Heart right ventricle (tissue), 16 donors: ENCODE measurements around the gene LRRC8C. TPM values are rescaled to one million over a fixed set of nuclear protein-coding genes. Genes with fewer than 3 reads are reported as not detected.

Experiments
- ATAC-seq, 8 donors: fragments of 200-7000 bp; cut with Tn5 transposase; one replicate each; pipeline ENCODE4 v1.9.1; 2020; ENCODE audit warnings: mild to moderate bottlenecking in 8 of 8, moderate library complexity in 8 of 8, moderate number of reproducible peaks in 1 of 8
- DNase-seq, 2 donors: peaks; one replicate each; pipeline ENCODE4 v3.0.0-alpha.2; 2020
- H3K27ac ChIP-seq, 10 donors: fragments of 200-600 bp; sonication (generic) in 2 of 10; one replicate each; pipeline versions ENCODE4 v1.5.0 to v1.8.0; 2020 to 2022; ENCODE audit warnings: mild to moderate bottlenecking in 3 of 10
- H3K27me3 ChIP-seq, 7 donors: fragments of 200-600 bp; one replicate each; pipeline ENCODE4 v1.8.0; 2021 to 2022; ENCODE audit warnings: mild to moderate bottlenecking in 2 of 7
- H3K36me3 ChIP-seq, 9 donors: fragments of 200-600 bp; sonication (generic) in 1 of 9; one replicate each; pipeline versions ENCODE4 v1.5.0 to v1.8.0; 2020 to 2022; ENCODE audit warnings: mild to moderate bottlenecking in 2 of 9
- H3K4me1 ChIP-seq, 9 donors: fragments of 200-600 bp; sonication (generic) in 1 of 9; one replicate each; pipeline versions ENCODE4 v1.5.0 to v1.8.0; 2020 to 2022; ENCODE audit warnings: mild to moderate bottlenecking in 4 of 9
- H3K4me3 ChIP-seq, 10 donors: fragments of 200-600 bp; sonication (generic) in 2 of 10; one replicate each; pipeline versions ENCODE4 v1.5.0 to v1.8.0; 2020 to 2022; ENCODE audit warnings: mild to moderate bottlenecking in 7 of 10, moderate library complexity in 2 of 10
- H3K9me3 ChIP-seq, 11 donors: fragments of 200-600 bp in 10 of 11; sonication (generic) in 2 of 11; one replicate each; pipeline versions ENCODE4 v1.5.0 to v1.8.0; 2013 to 2022; ENCODE audit warnings: mild to moderate bottlenecking in 2 of 11, control low read depth in 1 of 11, moderate library complexity in 1 of 11
- WGBS, 2 donors: extraction: QIAGEN DNeasy Blood & Tissue Kit; methylation state at CpG; one replicate each; pipeline ENCODE4 v1.1.7; 2013; ENCODE audit warnings: inconsistent platforms in 1 of 2; 5-methylcytosine and 5-hydroxymethylcytosine counted together
- intact Hi-C, 10 donors: fragments of 100-400 bp; cut with DNase I; formaldehyde crosslinking; loops; one replicate each; pipeline versions ENCODE4 v1.11.1 to v1.14.2; 2022
- polyA plus RNA-seq, 2 donors: library from polyadenylated mRNA; stranded (reverse); fragments of 200-250 nt; gene quantifications; one replicate each; pipeline ENCODE4 v1.2.3, GENCODE V29; 2013
- total RNA-seq, 10 donors: library from RNA; stranded (reverse); fragmentation: NEBNext Ultra II Directional in 3 of 10; extraction: Animal tissue kit (Norgen Biotek cat#: 25700) in 3 of 10; gene quantifications; one replicate each; pipeline versions ENCODE4 v1.2.1 to v1.2.4, GENCODE V29; 2021 to 2023
- TF ChIP-seq, protein P1 (sequence below), 9 donors: fragments of 200-600 bp; sonication (generic) in 2 of 9; IDR thresholded peaks; one replicate each; pipeline versions ENCODE4 v1.5.0 to v1.8.0; 2021 to 2022; ENCODE audit warnings: antibody characterized with exemption in 9 of 9, mild to moderate bottlenecking in 5 of 9, moderate library complexity in 1 of 9
- donor health status: Arrhythmogenic right ventricular cardiomyopathy.
- donor health status: ischemic (EF 13 %, LVEDD 7.1; RV severe dilation, severe dysfunction).
- donor health status: healthy with polysubstance abuse.
- donor health status: DM: no; HTN: yes; CAD: no.
- donor health status: DM: no; HTN: no; CAD: no.
- donor health status: ischemic (EF 25% LVEDD 6.9; RV normal size, moderate dysfunction).
- donor health status: ischemic (EF 25% LVEDD 5.7; RV mildly dilated, moderate dysfunction).
- donor health status: healthy.
- donor health status: DM: yes; HTN: yes; CAD: no.
- donor health status: Ischemic cardiomyopathy.
- donor health status: ischemic (EF 35%, LVEDD 5.7; RV mildly dilated, moderate dysfunction).
- donor health status: nonischemic (EF 11% LVEDD 7.7; RV severe dilation, severe dysfunction).
- donor health status: DM: yes; HTN: yes; CAD: no.
- donor health status: PGD.
- donor health status: ischemic (EF 29% LVEDD 5.4; RV normal size, mild dysfunction).
- donor health status: nonischemic (EF 23%, LVEDD 6.1; RV moderate dilation, normal function).

Gene LRRC8C
- total and polyA plus RNA-seq, 12 donors: 3.7 to 12.3 (median 8.2) TPM

DNA sequence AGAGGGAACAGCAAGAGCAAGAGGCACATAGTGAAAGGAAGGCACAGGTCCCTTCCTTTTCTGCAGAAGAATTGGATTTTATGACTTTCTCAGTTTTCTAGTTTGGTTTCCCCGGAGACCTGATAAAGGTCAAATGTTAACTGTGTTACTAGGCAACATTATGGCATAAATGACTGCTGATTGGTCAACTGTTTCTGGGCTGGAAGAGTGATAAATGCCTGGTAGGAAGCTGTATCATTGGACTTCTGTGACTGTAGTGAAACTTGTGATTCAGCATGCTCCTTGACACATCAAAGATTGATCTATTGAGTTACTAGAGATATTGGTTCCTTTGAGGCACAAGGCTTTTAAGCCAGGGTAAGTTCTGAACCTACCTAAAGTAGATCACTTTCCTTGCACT, 55.7 kb downstream of the LRRC8C start:
- intact Hi-C loops: no loop called here
- WGBS, 2 donors: 74 to 86% methylated on average over 1 of the region's 1 CpG
- Histone ChIP-seq H3K36me3 (peaks cover 0 to 46% (median 17%) of the 10 kb centered on the region in 9 donors), H3K4me3 (no peak overlapping the region), H3K9me3 (no peaks in the 10 kb centered on the region), H3K27me3 (no peaks in the 10 kb centered on the region), H3K4me1 (peaks cover 0 to 43% (median 23%) of the 10 kb centered on the region in 9 donors), H3K27ac (no peak overlapping the region)
- ATAC-seq (no peak), DNase-seq (no peak)
- TF ChIP-seq, protein P1, sequence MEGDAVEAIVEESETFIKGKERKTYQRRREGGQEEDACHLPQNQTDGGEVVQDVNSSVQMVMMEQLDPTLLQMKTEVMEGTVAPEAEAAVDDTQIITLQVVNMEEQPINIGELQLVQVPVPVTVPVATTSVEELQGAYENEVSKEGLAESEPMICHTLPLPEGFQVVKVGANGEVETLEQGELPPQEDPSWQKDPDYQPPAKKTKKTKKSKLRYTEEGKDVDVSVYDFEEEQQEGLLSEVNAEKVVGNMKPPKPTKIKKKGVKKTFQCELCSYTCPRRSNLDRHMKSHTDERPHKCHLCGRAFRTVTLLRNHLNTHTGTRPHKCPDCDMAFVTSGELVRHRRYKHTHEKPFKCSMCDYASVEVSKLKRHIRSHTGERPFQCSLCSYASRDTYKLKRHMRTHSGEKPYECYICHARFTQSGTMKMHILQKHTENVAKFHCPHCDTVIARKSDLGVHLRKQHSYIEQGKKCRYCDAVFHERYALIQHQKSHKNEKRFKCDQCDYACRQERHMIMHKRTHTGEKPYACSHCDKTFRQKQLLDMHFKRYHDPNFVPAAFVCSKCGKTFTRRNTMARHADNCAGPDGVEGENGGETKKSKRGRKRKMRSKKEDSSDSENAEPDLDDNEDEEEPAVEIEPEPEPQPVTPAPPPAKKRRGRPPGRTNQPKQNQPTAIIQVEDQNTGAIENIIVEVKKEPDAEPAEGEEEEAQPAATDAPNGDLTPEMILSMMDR (IDR thresholded peaks at IDR 0.05): no peak

DNA sequence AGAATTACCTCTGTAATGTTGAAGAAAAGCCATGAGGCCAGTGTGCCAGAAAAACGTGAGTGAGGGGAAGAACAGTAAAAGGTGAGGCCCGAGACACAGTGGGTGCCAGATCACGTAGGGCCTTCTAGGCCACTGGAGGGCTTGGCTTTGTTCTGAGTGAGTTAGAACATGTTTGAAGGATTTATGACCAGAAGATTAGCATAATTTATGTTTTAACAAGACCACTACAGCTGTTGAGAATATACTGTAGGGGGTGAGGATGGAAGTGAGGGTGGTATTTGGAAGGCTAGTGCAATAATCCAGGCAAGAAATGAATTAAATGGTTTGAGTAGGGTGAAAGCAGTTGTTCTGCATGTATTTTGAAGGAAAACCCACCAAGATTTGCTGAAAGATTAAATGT, 56.3 kb downstream of the LRRC8C start:
- Histone ChIP-seq H3K4me3 (no peak overlapping the region), H3K9me3 (no peaks in the 10 kb centered on the region), H3K27ac (no peak overlapping the region), H3K4me1 (peaks cover 2 to 49% (median 29%) of the 10 kb centered on the region in 9 donors), H3K27me3 (no peaks in the 10 kb centered on the region), H3K36me3 (peaks cover 0 to 44% (median 17%) of the 10 kb centered on the region in 9 donors)
- TF ChIP-seq, protein P1 (IDR thresholded peaks at IDR 0.05): no peak
- no peak for DNase-seq
- 97% methylated on average over 3 of the region's 3 CpGs for WGBS, 2 donors
- no peak for ATAC-seq
- intact Hi-C loops: no loop called here

DNA sequence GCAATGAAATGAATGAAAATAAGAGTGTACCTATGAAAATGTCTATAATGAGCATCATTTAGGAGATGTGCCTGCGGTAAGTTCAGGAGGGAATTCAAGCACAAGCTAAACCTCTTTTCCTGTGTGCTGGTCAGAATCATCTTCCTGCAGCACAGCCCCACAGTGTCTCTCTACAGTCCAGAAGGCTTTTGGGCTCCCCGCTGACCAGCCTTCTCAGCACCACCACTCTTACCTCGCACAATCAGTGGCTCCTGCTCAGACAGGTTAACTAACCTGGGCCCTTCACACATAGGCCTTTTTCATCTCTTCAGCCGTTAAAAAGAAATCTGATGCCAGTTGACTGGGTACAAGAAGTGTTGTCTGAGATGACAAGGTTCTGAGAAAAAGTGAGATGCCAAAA, 57.7 kb downstream of the LRRC8C start:
- H3K4me1 ChIP-seq: peaks cover 2 to 60% (median 41%) of the 10 kb centered on the region in 9 donors
- no peak for ATAC-seq
- no peaks in the 10 kb centered on the region for H3K9me3 ChIP-seq
- TF ChIP-seq, protein P1 (IDR thresholded peaks at IDR 0.05): no peak
- H3K36me3 ChIP-seq: peaks cover 0 to 44% (median 17%) of the 10 kb centered on the region in 9 donors
- intact Hi-C loops: loop anchor here in 6 of 10 donors (5.0 to 10.0 kb wide), 3 partner anchors 56 to 72 kb away; partner anchors contain the start of gene LRRC8C (in 6 of the 6)
- DNase-seq: no peak
- no peaks in the 10 kb centered on the region for H3K27me3 ChIP-seq
- 86 to 88% methylated on average over 4 of the region's 4 CpGs for WGBS, 2 donors
- H3K4me3 ChIP-seq: no peak overlapping the region
- no peak overlapping the region for H3K27ac ChIP-seq

DNA sequence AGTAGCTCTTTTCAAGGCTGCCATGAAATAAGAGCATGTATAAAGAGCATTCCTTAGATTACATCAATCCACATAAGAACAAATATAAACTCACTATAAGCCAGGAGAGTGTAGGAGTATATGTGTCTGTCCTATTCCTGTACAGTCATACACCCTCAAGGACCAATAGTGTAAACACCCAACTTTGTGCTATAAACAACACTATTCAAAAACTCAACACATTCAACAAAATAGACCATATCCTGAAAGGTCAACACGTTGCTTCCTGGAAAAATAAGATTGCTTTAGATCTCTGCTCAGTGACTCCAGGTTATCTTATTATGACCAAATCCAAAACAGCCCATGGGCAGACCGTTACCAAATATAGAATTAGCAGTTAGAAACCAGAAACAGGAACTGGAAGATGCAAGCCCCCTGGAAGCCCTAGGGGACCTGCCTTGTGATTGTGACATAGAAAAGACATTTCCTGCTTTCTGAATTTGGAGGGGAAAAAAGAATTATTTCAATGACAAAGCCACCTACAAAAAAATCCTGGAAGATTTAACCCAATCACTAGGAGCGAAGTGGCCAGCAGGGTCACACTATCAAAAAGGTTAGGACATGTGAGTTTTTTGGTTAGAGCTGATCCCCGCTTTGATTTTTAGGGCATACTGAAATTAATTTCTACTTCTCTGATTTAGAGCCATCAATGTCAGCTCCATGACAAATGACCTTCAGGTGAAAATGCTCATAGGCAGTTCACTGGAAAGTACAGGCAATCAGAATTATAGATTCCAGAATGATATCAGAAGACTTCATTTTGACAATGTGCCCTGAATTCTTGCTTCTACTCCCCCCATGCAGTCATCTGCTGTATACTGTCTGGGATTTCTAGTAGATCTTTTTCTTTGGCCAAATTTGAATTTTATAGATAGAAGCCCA, 59.9 kb downstream of the LRRC8C start:
- no peaks in the 10 kb centered on the region for H3K9me3 ChIP-seq
- H3K27ac ChIP-seq: peak overlapping the region in 9 of 10 donors; percentile 14 to 77 (median 68)
- no peak overlapping the region for H3K4me3 ChIP-seq
- peaks cover 2 to 77% (median 64%) of the 10 kb centered on the region in 9 donors for H3K4me1 ChIP-seq
- DNase-seq (peak in 1 of 2 donors; percentile 61), ATAC-seq (peak; percentile 73 to 91 (median 80))
- intact Hi-C loops: loop anchor here in 6 of 10 donors (5.0 to 10.0 kb wide), 3 partner anchors 58 to 69 kb away; partner anchors contain the start of gene LRRC8C (in 6 of the 6)
- H3K27me3 ChIP-seq: no peaks in the 10 kb centered on the region
- H3K36me3 ChIP-seq: peaks cover 0 to 28% (median 16%) of the 10 kb centered on the region in 9 donors
- TF ChIP-seq, protein P1 (IDR thresholded peaks at IDR 0.05): no peak
- 36 to 38% methylated on average over 4 of the region's 4 CpGs for WGBS, 2 donors
